Measurements from ENCODE around the gene FAM216B. TPM values are rescaled to one million over a fixed set of nuclear protein-coding genes. Genes with fewer than 3 reads are reported as not detected.

The FAM216B gene
- polyA plus RNA-seq, 1 donor (not counting 4 experiments of a cell fraction or from before 2014, with no cell fraction given) = not detected

GRCh38 chr13:42792154-42792553 is 10.8 kb downstream of the FAM216B start:
- dilution Hi-C loops (cut with MboI; ENCODE audit: extremely low pct_ligation_motif_present, low sequenced_read_pairs) = no loop called here

GRCh38 chr13:42794577-42795275 is 13.3 kb downstream of the FAM216B start:
- H3K9me3 ChIP-seq (ENCODE audit: control insufficient read depth, low read depth, low read length) = no peaks in the 10 kb centered on the region
- no peak for DNase-seq (ENCODE audit: low read depth, low spot score)
- no peaks in the 10 kb centered on the region for H4K20me1 ChIP-seq (ENCODE audit: control insufficient read depth, extremely low read depth, insufficient read depth, low read length)
- H3K79me2 ChIP-seq (ENCODE audit: control insufficient read depth, insufficient read depth, low read length) = no peaks in the 10 kb centered on the region
- H3K27me3 ChIP-seq (ENCODE audit: control insufficient read depth, extremely low read depth, insufficient read depth, low read length) = peaks cover 9% of the 10 kb centered on the region
- H3K9me1 ChIP-seq (ENCODE audit: control insufficient read depth, extremely low read depth, insufficient read depth, low read length) = no peaks in the 10 kb centered on the region
- no peaks in the 10 kb centered on the region for H3K36me3 ChIP-seq (ENCODE audit: control insufficient read depth in 2 of 2, extremely low read depth in 1 of 2, insufficient read depth in 2 of 2, low read length in 2 of 2)
- H3K9ac ChIP-seq (ENCODE audit: control insufficient read depth, extremely low read depth, insufficient read depth, low read length) = no peak overlapping the region
- FAIRE-seq = no peak
- H3K27ac ChIP-seq (ENCODE audit: control insufficient read depth, insufficient read depth, low read length) = no peak overlapping the region
- TF ChIP-seq CTCF (optimal IDR thresholded peaks at IDR 0.05 in 1 of 3, IDR thresholded peaks at IDR 0.05 in 1 of 3, conservative IDR thresholded peaks at IDR 0.05 in 1 of 3; ENCODE audit: extremely low read depth in 1 of 3, insufficient read depth in 2 of 3, low read length in 3 of 3) = no peak
- TF ChIP-seq EZH2 (IDR thresholded peaks at IDR 0.05; ENCODE audit: low read length) = no peak
- no peak overlapping the region for H3K4me3 ChIP-seq (ENCODE audit: control insufficient read depth in 2 of 3, extremely low read depth in 1 of 3, insufficient read depth in 2 of 3, low read depth in 1 of 3, low read length in 3 of 3)
- H3K4me1 ChIP-seq (ENCODE audit: control insufficient read depth, extremely low read depth, insufficient read depth, low read length) = no peaks in the 10 kb centered on the region
- dilution Hi-C loops (cut with MboI; ENCODE audit: extremely low pct_ligation_motif_present, low sequenced_read_pairs) = no loop called here
- no peak overlapping the region for H3K4me2 ChIP-seq (ENCODE audit: control insufficient read depth, extremely low read depth, insufficient read depth, low read depth, low read length)
- no peak overlapping the region for H2AFZ ChIP-seq (ENCODE audit: control insufficient read depth, low read length)

More at GRCh38 chr13:42792154-42792553, 10.8 kb downstream of the FAM216B start:
- H3K9me3 ChIP-seq (ENCODE audit: control insufficient read depth, low read depth, low read length) = no peaks in the 10 kb centered on the region
- H3K4me1 ChIP-seq (ENCODE audit: control insufficient read depth, extremely low read depth, insufficient read depth, low read length) = no peaks in the 10 kb centered on the region
- H3K36me3 ChIP-seq (ENCODE audit: control insufficient read depth in 2 of 2, extremely low read depth in 1 of 2, insufficient read depth in 2 of 2, low read length in 2 of 2) = no peaks in the 10 kb centered on the region
- H3K27me3 ChIP-seq (ENCODE audit: control insufficient read depth, extremely low read depth, insufficient read depth, low read length) = peaks cover 7% of the 10 kb centered on the region
- H2AFZ ChIP-seq (ENCODE audit: control insufficient read depth, low read length) = no peak overlapping the region
- no peak for TF ChIP-seq EZH2 (IDR thresholded peaks at IDR 0.05; ENCODE audit: low read length)
- no peak for TF ChIP-seq CTCF (optimal IDR thresholded peaks at IDR 0.05 in 1 of 3, IDR thresholded peaks at IDR 0.05 in 1 of 3, conservative IDR thresholded peaks at IDR 0.05 in 1 of 3; ENCODE audit: extremely low read depth in 1 of 3, insufficient read depth in 2 of 3, low read length in 3 of 3)
- H3K9me1 ChIP-seq (ENCODE audit: control insufficient read depth, extremely low read depth, insufficient read depth, low read length) = no peaks in the 10 kb centered on the region
- FAIRE-seq (no peak), DNase-seq (ENCODE audit: low read depth, low spot score) (no peak)
- no peak overlapping the region for H3K4me2 ChIP-seq (ENCODE audit: control insufficient read depth, extremely low read depth, insufficient read depth, low read depth, low read length)
- no peaks in the 10 kb centered on the region for H4K20me1 ChIP-seq (ENCODE audit: control insufficient read depth, extremely low read depth, insufficient read depth, low read length)
- no peak overlapping the region for H3K4me3 ChIP-seq (ENCODE audit: control insufficient read depth in 2 of 3, extremely low read depth in 1 of 3, insufficient read depth in 2 of 3, low read depth in 1 of 3, low read length in 3 of 3)
- no peak overlapping the region for H3K27ac ChIP-seq (ENCODE audit: control insufficient read depth, insufficient read depth, low read length)
- H3K79me2 ChIP-seq (ENCODE audit: control insufficient read depth, insufficient read depth, low read length) = no peaks in the 10 kb centered on the region
- no peak overlapping the region for H3K9ac ChIP-seq (ENCODE audit: control insufficient read depth, extremely low read depth, insufficient read depth, low read length)

All from keratinocyte (primary cell).